ENCODE measurements around the gene GCK. TPM values are rescaled to one million over a fixed set of nuclear protein-coding genes. Genes with fewer than 3 reads are reported as not detected.
A peak's percentile ranks its signal among the peaks of the same experiment; 100 is the strongest.

Gene GCK
- total RNA-seq, 1 donor from 2014 or later: 2.7 TPM

- TF ChIP-seq CTCF (IDR thresholded peaks at IDR 0.05): no peak
- intact Hi-C loops (cut with DNase I): no loop called here
- H3K27me3 ChIP-seq: no peaks in the 10 kb centered on the region
- no peak overlapping the region for H3K4me3 ChIP-seq
- peaks cover 0 to 13% of the 10 kb centered on the region in 2 donors for H3K4me1 ChIP-seq
- no peak overlapping the region for H3K27ac ChIP-seq
- H3K9me3 ChIP-seq: no peaks in the 10 kb centered on the region
- DNase-seq (ENCODE audit: low spot score in 2 of 2): no peak
- H3K36me3 ChIP-seq: peaks cover 35 to 73% of the 10 kb centered on the region in 2 donors
These were observed 72.2 kb downstream of the GCK start for GRCh38 chr7:44116789-44117666.

- no peak for TF ChIP-seq CTCF (IDR thresholded peaks at IDR 0.05)
- peaks cover 0 to 9% of the 10 kb centered on the region in 2 donors for H3K4me1 ChIP-seq
- DNase-seq (ENCODE audit: low spot score in 2 of 2): no peak
These were observed 73.0 kb downstream of the GCK start for GRCh38 chr7:44116087-44116788.

GRCh38 chr7:44114586-44115310 lies 74.5 kb downstream of the GCK start:
- Histone ChIP-seq H3K27ac (peak overlapping the region in 1 of 2 donors; percentile 54), H3K9me3 (no peaks in the 10 kb centered on the region), H3K27me3 (no peaks in the 10 kb centered on the region), H3K36me3 (peaks cover 58 to 75% of the 10 kb centered on the region in 2 donors), H3K4me1 (peaks cover 4 to 13% of the 10 kb centered on the region in 2 donors), H3K4me3 (no peak overlapping the region)
- no peak for DNase-seq (ENCODE audit: low spot score in 2 of 2)
- intact Hi-C loops (cut with DNase I): no loop called here
- TF ChIP-seq CTCF (IDR thresholded peaks at IDR 0.05): no peak

More at GRCh38 chr7:44116087-44116788, 73.0 kb downstream of the GCK start:
- intact Hi-C loops (cut with DNase I): no loop called here
- Histone ChIP-seq H3K4me3 (no peak overlapping the region), H3K27me3 (no peaks in the 10 kb centered on the region), H3K9me3 (no peaks in the 10 kb centered on the region), H3K36me3 (peaks cover 43 to 75% of the 10 kb centered on the region in 2 donors), H3K27ac (no peak overlapping the region)

GRCh38 chr7:44113764-44114354 lies 75.4 kb downstream of the GCK start:
- Histone ChIP-seq H3K27me3 (no peaks in the 10 kb centered on the region), H3K4me3 (no peak overlapping the region), H3K27ac (peak overlapping the region; percentile 33 to 54), H3K4me1 (peaks cover 4 to 21% of the 10 kb centered on the region in 2 donors), H3K36me3 (peaks cover 67 to 79% of the 10 kb centered on the region in 2 donors), H3K9me3 (no peaks in the 10 kb centered on the region)
- intact Hi-C loops (cut with DNase I): no loop called here
- TF ChIP-seq CTCF (IDR thresholded peaks at IDR 0.05): no peak
- DNase-seq (ENCODE audit: low spot score in 2 of 2): no peak
